Activated naive CD8-positive, alpha-beta T cell (primary cell): ENCODE data around the gene AMIGO2.
"Not testable (repeated sequence)": the region's sequence is repeated elsewhere in the genome, so short reads cannot be mapped to it uniquely, and the experiment has no call there.

ENCODE experiments used
- H3K27ac Mint-ChIP-seq: one replicate; pipeline ENCODE4 v1.8.0; 2021; ENCODE audit warnings: mixed read lengths
- H3K27me3 Mint-ChIP-seq: one replicate; pipeline ENCODE4 v1.8.0; 2021; ENCODE audit warnings: mixed read lengths
- H3K36me3 Mint-ChIP-seq: one replicate; pipeline ENCODE4 v1.8.0; 2021; ENCODE audit warnings: mixed read lengths
- H3K4me1 Mint-ChIP-seq: one replicate; pipeline ENCODE4 v1.8.0; 2021; ENCODE audit warnings: low read depth, mixed read lengths
- H3K4me3 Mint-ChIP-seq: one replicate; pipeline ENCODE4 v1.8.0; 2021; ENCODE audit warnings: mild to moderate bottlenecking, mixed read lengths
- H3K9me3 Mint-ChIP-seq: one replicate; pipeline ENCODE4 v1.8.0; 2021; ENCODE audit warnings: low read depth, mixed read lengths

Gene AMIGO2, protein sequence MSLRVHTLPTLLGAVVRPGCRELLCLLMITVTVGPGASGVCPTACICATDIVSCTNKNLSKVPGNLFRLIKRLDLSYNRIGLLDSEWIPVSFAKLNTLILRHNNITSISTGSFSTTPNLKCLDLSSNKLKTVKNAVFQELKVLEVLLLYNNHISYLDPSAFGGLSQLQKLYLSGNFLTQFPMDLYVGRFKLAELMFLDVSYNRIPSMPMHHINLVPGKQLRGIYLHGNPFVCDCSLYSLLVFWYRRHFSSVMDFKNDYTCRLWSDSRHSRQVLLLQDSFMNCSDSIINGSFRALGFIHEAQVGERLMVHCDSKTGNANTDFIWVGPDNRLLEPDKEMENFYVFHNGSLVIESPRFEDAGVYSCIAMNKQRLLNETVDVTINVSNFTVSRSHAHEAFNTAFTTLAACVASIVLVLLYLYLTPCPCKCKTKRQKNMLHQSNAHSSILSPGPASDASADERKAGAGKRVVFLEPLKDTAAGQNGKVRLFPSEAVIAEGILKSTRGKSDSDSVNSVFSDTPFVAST

DNA sequence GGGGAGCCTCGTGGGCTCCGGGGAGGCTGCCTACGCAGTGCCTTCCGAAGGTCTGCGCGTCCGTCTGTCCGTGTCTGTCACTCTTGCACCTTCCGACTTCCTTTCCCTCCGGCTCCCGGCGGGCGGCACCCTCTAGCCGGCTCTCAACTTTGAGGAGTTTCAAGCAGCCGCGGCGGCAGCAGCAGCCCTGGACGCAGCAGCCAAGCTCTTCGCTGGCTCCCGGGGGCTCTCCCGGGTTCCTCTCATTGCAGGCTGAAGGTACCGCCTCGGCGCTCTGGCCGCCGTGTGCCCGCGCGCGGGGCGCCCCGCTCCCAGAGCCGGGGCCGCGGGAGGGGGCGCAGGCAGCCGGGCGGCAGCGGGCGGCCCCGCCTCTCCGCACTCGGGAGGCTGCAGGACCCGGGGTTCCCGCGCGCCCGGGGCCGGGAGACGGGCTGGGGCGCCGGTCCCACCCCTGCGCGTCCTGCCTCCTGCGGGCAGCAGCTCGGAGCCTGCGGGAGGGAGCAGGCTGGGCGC is at the start of gene AMIGO2, which contains the start of gene PCED1B:
Gene AMIGO2 (minus strand): TSS at position 492 of the 513 bp plus-strand sequence. CDS start 957 bp downstream, outside the sequence.
Gene PCED1B (plus strand): TSS at position 154 of the 513 bp plus-strand sequence. CDS start 155,443 bp downstream, outside the sequence.
- Mint-ChIP-seq H3K4me1 (peaks cover 77% of the 10 kb centered on the region), H3K36me3 (peaks cover 16% of the 10 kb centered on the region), H3K27ac (peak within 1 kb of the TSS; percentile 99), H3K4me3 (peak within 1 kb of the TSS; percentile 98), H3K27me3 (no peaks in the 10 kb centered on the region), H3K9me3 (no peaks in the 10 kb centered on the region)

DNA sequence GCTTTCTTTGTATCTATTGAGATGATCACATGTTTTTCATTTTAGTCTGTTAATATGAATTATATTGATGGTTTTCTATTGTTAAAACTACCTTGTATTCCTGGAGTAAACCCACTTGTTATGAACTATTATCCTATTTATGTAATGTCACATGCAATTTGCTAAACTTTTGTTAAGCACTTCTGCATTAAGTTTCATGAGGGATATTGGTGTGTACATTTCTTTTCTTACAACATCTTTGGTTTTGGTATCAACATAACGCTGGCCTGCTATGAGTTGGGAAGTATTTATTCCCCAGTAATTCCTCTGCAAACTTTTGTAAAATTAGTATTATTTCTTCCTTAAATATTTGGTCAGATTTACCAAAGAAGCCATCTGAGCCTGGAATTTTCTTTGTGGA is 46.5 kb upstream of the AMIGO2 start:
- H3K27ac Mint-ChIP-seq, result no peak overlapping the region
- H3K36me3 Mint-ChIP-seq, result peaks cover 28% of the 10 kb centered on the region
- H3K4me3 Mint-ChIP-seq, result no peak overlapping the region
- H3K4me1 Mint-ChIP-seq, result peaks cover 27% of the 10 kb centered on the region
- H3K9me3 Mint-ChIP-seq, result no peaks in the 10 kb centered on the region
- no peaks in the 10 kb centered on the region for H3K27me3 Mint-ChIP-seq

DNA sequence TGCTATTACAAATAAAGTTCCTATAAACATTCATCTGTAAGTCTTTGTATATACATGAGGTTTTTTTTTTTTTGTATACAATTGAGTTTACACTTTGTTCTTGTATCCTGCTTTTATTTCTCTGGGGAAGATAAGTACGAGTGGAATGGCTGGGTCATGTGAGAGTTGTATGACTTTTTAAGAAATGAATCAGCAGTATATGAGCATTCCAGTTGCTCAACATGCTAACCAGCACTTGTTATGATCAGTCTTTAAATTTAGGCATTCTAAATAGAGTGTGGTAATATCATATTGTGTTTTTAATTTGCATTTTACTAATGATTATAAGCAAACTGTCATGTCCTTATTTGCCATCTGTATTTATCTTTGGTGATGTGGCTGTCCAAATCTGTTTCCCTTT is 44.7 kb upstream of the AMIGO2 start:
- Mint-ChIP-seq H3K27me3 (no peaks in the 10 kb centered on the region), H3K9me3 (no peaks in the 10 kb centered on the region), H3K4me1 (peaks cover 37% of the 10 kb centered on the region), H3K4me3 (no peak overlapping the region), H3K27ac (no peak overlapping the region), H3K36me3 (peaks cover 28% of the 10 kb centered on the region)

DNA sequence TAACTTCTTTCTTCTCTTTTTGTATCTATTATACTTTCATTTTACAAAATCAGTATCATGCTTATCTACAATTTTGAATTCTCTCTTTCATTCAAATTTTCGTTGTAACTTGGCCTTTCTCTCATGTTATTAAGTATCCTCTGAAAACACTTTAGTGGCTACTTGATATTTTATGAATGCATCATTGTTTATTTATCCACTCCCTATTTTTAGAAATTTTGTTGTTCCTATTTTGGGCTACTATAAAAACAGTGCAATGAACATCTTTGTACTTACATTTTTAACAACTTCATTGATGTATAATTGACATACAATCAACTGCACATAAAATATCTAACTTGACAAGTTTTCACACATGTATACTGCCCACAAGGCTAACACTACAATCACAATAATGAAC is 44.0 kb upstream of the AMIGO2 start:
- Mint-ChIP-seq H3K27me3 (no peaks in the 10 kb centered on the region), H3K9me3 (no peaks in the 10 kb centered on the region), H3K4me1 (peaks cover 37% of the 10 kb centered on the region), H3K36me3 (peaks cover 30% of the 10 kb centered on the region), H3K4me3 (no peak overlapping the region), H3K27ac (no peak overlapping the region)

DNA sequence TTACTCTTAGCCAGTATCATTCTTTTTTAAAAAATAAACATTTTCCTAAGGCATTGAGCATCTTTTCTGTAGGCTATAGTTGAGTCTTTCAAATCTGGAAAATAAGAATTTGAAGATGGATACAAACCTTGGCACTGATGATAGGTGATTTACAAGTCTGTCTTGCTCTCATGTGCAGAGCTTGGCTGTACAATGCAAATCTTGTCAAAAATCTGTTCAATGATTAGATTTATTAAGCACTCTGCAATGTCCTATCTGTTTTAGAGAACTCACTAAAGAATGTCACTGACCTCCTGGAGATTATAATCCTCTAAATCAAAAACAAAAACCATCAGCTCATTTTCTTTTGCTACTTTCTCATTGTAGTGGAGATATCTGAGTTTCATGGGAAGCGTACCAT is 42.8 kb upstream of the AMIGO2 start:
- Mint-ChIP-seq H3K4me1 (peaks cover 35% of the 10 kb centered on the region), H3K27ac (peak overlapping the region; percentile 37), H3K36me3 (peaks cover 29% of the 10 kb centered on the region), H3K27me3 (no peaks in the 10 kb centered on the region), H3K4me3 (no peak overlapping the region), H3K9me3 (no peaks in the 10 kb centered on the region)

DNA sequence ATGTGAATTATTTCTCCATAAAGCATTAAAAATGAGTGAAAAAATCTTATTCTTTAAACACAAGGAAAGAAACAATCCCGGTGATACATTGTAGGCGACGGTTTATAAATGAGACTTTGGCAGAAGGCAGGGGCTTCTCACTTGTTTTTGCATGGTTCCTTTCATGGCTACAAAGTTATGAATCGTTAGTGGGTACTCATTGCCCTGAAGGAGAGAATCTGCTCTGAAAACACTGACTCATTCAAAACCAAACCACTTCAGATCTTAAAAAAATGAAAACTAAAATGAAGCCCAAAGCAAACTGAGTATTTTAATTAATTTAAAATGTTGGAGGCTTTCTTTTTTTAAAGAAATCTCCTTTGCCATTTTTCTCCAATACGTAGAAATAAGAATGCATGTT is 41.4 kb upstream of the AMIGO2 start:
- Mint-ChIP-seq H3K27ac (peak overlapping the region; percentile 94), H3K36me3 (peaks cover 29% of the 10 kb centered on the region), H3K4me3 (peak overlapping the region; percentile 11), H3K27me3 (no peaks in the 10 kb centered on the region), H3K4me1 (peaks cover 35% of the 10 kb centered on the region), H3K9me3 (no peaks in the 10 kb centered on the region)

DNA sequence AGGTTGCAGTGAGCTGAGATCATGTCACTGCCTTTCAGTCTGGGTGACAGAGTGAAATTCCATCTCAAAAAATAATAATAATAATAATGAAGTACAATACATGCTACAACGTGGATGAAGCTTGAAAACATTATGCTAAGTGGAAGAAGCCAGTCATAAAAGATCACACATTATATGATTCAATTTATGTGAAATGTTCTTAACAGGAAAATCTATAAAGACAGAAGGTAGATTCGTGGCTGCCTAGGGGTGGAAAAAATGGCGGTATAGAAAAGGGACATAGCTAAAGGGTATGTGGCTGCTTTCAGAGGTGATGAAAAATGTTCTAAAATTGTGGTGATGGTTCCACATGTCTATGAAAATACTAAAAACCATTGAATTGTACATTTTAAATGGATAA is 41.0 kb upstream of the AMIGO2 start:
- peak overlapping the region; percentile 94 for H3K27ac Mint-ChIP-seq
- no peaks in the 10 kb centered on the region for H3K27me3 Mint-ChIP-seq
- H3K4me3 Mint-ChIP-seq, result peak overlapping the region; percentile 11
- no peaks in the 10 kb centered on the region for H3K9me3 Mint-ChIP-seq
- H3K4me1 Mint-ChIP-seq, result peaks cover 35% of the 10 kb centered on the region
- H3K36me3 Mint-ChIP-seq, result peaks cover 31% of the 10 kb centered on the region

DNA sequence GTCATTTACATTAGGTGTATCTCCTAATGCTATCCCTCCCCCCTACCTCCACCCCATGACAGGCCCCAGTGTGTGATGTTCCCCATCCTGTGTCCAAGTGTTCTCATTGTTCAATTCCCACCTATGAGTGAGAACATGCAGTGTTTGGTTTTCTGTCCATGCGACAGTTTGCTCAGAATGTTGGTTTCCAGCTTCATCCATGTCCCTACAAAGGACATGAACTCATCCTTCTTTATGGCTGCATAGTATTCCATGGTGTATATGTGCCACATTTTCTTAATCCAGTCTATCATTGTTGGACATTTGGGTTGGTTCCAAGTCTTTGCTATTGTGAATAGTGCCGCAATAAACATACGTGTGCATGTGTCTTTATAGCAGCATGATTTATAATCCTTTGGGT is 37.5 kb upstream of the AMIGO2 start:
- not testable (repeated sequence) for H3K4me3 Mint-ChIP-seq, H3K9me3 Mint-ChIP-seq, H3K27ac Mint-ChIP-seq, H3K27me3 Mint-ChIP-seq
- H3K4me1 Mint-ChIP-seq, result peaks cover 24% of the 10 kb centered on the region
- H3K36me3 Mint-ChIP-seq, result peaks cover 26% of the 10 kb centered on the region

DNA sequence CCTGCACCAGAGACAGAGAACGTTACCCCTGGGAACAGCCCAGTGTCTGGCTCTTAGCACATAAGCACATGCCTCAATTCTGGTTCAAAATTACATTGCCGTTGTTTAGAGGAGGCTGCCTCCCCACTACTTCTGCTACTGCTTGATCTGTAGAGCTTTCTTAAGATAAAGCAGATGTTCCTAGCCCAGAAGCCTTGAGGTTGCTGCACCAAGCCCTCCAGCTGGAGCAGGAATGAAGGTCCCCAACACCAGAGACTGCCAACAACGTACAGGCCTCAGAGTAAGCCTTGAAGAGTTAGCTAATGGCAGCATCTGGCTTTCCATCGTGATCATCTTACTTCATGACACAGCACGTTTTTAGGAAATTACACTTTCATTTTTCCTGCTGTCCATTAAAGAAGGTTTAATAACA is 34.7 kb upstream of the AMIGO2 start:
- H3K4me1 Mint-ChIP-seq, result peaks cover 33% of the 10 kb centered on the region
- no peak overlapping the region for H3K27ac Mint-ChIP-seq
- H3K9me3 Mint-ChIP-seq, result no peaks in the 10 kb centered on the region
- no peaks in the 10 kb centered on the region for H3K27me3 Mint-ChIP-seq
- peaks cover 32% of the 10 kb centered on the region for H3K36me3 Mint-ChIP-seq
- no peak overlapping the region for H3K4me3 Mint-ChIP-seq

DNA sequence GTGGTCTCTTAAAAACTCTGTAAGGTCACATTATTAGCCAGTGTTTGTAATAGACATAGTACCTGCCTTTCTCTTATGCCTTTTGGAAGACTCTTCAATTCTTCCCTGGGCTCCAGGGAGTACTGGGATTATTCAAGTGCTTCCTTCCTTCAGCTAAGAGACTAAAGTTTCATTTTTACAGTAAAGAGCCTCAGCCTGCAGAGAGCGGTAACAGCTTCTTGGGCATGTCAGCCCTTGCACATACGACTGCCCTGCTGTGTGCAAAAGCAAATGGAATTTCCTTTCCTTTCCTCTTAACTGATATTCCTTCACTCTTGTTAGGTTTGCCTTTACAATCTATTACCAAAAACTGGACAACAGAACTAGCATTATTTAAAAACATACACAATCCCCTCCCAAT is 32.9 kb upstream of the AMIGO2 start:
- Mint-ChIP-seq H3K4me3 (no peak overlapping the region), H3K27ac (peak overlapping the region; percentile 22), H3K4me1 (peaks cover 33% of the 10 kb centered on the region), H3K36me3 (peaks cover 34% of the 10 kb centered on the region), H3K27me3 (no peaks in the 10 kb centered on the region), H3K9me3 (no peaks in the 10 kb centered on the region)

DNA sequence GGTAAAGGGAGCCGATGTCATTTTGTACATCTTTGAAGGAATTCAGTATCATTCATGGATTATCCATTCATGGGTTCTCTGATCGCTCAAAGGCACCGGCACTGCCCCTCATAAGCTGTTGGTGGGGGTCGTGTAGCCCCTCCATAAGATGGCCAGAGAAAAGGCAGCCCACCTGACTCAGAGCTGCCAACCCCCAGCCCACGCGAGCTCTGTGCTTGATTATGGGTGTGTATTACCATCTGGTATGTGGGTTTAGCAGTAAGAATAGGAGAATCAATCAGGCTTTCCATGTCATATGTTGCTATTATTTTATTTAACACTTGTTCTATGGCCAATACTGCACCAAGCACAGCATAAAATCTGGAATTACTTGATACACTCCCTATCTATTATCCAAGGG is 32.1 kb upstream of the AMIGO2 start:
- Mint-ChIP-seq H3K27ac (peak overlapping the region; percentile 56), H3K36me3 (peaks cover 35% of the 10 kb centered on the region), H3K4me3 (peak overlapping the region; percentile 31), H3K27me3 (no peaks in the 10 kb centered on the region), H3K9me3 (no peaks in the 10 kb centered on the region), H3K4me1 (peaks cover 33% of the 10 kb centered on the region)

DNA sequence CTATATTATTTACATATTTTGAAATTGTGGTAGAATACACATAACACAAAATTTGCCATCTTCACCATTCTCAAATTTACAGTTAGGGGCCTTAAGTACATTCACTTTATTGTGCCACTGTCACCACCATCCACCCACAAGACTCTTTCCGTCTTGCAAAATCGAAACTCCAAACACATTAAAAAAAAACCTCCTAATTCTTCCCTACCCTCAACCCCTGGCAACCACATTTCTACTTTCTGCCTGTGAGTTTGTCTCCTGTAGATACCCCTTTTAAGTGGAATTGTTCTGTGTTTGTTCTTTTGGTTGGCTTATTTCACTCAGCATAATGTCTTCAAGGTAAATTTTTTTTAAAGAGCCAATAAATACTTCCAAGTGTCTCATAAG is 31.6 kb upstream of the AMIGO2 start:
- peaks cover 33% of the 10 kb centered on the region for H3K4me1 Mint-ChIP-seq
- peak overlapping the region; percentile 31 for H3K4me3 Mint-ChIP-seq
- no peaks in the 10 kb centered on the region for H3K9me3 Mint-ChIP-seq
- H3K27ac Mint-ChIP-seq, result peak overlapping the region; percentile 56
- H3K27me3 Mint-ChIP-seq, result no peaks in the 10 kb centered on the region
- peaks cover 35% of the 10 kb centered on the region for H3K36me3 Mint-ChIP-seq

DNA sequence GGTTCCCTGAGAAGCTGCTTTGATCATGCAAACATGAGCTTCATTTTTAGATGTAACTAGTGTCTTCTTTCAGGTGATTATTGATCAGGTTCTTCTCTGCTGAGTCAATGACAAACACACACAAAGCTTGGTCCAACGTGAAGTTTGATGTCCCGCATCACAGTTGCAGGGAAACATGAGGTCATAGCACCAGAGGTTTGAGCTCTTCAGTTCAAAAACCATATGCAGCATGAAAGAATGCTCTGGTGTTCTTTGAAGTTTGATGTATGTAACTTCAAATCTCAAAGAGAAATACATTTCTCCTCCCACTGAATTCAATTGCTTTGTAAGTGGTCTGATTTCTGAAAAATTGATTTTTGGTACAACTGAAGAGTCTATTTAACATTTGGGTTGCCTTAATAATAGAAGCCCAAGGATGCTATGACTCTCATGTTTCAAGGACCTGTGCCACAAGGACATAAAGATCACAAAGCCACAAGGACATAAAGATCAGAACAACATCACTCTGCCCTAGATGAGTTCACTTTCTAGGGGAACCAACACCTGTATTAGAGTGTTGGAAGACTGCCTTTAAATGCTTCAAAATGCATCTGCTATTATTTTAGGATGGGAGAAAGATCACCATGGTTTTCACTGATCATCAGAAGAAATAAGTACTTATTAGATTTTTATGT is 31.1 kb upstream of the AMIGO2 start:
- H3K27ac Mint-ChIP-seq, result peak overlapping the region; percentile 64
- peak overlapping the region; percentile 27 for H3K4me3 Mint-ChIP-seq
- H3K27me3 Mint-ChIP-seq, result no peaks in the 10 kb centered on the region
- peaks cover 31% of the 10 kb centered on the region for H3K36me3 Mint-ChIP-seq
- no peaks in the 10 kb centered on the region for H3K9me3 Mint-ChIP-seq
- H3K4me1 Mint-ChIP-seq, result peaks cover 33% of the 10 kb centered on the region

DNA sequence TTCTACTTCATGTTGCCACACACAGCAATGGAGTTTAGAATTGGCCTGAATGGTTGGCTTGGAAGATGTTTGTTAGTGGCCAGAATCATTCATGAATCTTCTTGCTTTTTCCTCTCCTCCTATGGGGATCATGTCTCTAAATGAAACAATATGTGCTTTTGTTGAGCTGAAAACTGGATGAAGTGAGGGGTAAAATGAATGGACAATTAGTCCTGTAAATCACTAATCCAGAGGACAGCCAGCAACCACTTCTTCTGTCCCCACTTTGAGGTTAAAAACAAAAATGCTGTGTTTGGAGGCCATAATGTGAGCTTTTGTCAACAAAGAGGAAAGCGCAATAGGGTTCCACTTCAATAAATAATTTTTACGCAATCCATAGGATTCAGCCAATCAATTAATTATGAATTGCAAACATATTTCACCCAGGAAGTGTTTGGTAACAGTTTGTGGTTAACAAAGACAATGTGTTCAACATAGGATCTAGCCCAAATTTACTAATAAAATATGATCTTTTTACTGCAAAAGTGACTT is 30.3 kb upstream of the AMIGO2 start:
- H3K27me3 Mint-ChIP-seq, result no peaks in the 10 kb centered on the region
- H3K4me1 Mint-ChIP-seq, result peaks cover 33% of the 10 kb centered on the region
- H3K4me3 Mint-ChIP-seq, result no peak overlapping the region
- no peak overlapping the region for H3K27ac Mint-ChIP-seq
- peaks cover 38% of the 10 kb centered on the region for H3K36me3 Mint-ChIP-seq
- H3K9me3 Mint-ChIP-seq, result no peaks in the 10 kb centered on the region

DNA sequence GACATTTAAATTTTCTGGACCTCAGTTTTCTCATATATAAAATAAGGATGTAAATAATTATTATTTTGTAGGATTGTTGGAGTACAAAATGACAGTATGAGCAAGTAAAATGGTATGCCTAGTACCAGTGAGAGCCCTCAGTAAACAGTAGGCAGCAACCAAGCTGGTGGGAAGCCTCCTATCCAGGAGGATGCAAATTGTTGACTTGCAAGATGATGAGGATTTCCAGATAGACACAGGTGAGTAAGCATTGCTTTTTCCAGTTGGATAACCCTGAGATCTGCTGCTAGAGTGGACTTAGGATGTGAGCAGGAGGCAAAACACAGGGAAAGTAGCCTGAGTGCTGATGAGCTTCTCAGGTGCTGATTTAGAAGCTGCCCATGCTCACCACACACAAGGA is 28.2 kb upstream of the AMIGO2 start:
- H3K4me1 Mint-ChIP-seq, result peaks cover 33% of the 10 kb centered on the region
- H3K4me3 Mint-ChIP-seq, result no peak overlapping the region
- H3K9me3 Mint-ChIP-seq, result no peaks in the 10 kb centered on the region
- peaks cover 35% of the 10 kb centered on the region for H3K36me3 Mint-ChIP-seq
- no peak overlapping the region for H3K27ac Mint-ChIP-seq
- H3K27me3 Mint-ChIP-seq, result no peaks in the 10 kb centered on the region
